H1 (cell line): Measurements from ENCODE around the gene CGN. TPM values are rescaled to one million over a fixed set of nuclear protein-coding genes. Genes with fewer than 3 reads are reported as not detected.

ENCODE experiments used
- CTCF ChIA-PET: fragments of 300-600 bp; sonication (Branson Sonifier 250); formaldehyde crosslinking; loops from one replicate; lab custom pipeline; 2021; ENCODE audit not compliant: partially characterized antibody; lab: Charles Lee
- POLR2A ChIA-PET: fragments of 300-600 bp; sonication (Branson Sonifier 250); formaldehyde crosslinking; loops from one replicate; lab custom pipeline; 2021; ENCODE audit warnings: inconsistent platforms; ENCODE audit not compliant: partially characterized antibody; lab: Charles Lee
- DNase-seq, 2 experiments: peaks; one replicate each; pipeline versions ENCODE4 v3.0.0 to v3.0.0-alpha.2; 2010 to 2022; ENCODE audit warnings: low spot score in 2 of 2, low read depth in 1 of 2, mixed read lengths in 1 of 2
- FAIRE-seq: peaks from 2 replicates; lab custom pipeline; 2011; peaks lifted over from hg19 to GRCh38; lab: Jason Lieb, UNC
- H2AFZ ChIP-seq: 2 replicates; pipeline ENCODE4 v1.8.1; 2012; ENCODE audit warnings: low read length, inconsistent platforms
- H2AK5ac ChIP-seq: 2 replicates; pipeline ENCODE4 v1.6.1; 2013; ENCODE audit warnings: low read depth, low read length
- H2BK120ac ChIP-seq: replicated peaks from 2 replicates; pipeline ENCODE3; 2013; ENCODE audit warnings: low read depth, low read length, inconsistent platforms
- H2BK12ac ChIP-seq: 2 replicates; pipeline ENCODE4 v1.6.1; 2013; ENCODE audit warnings: low read depth, low read length
- H2BK15ac ChIP-seq: 2 replicates; pipeline ENCODE4 v1.6.1; 2013; ENCODE audit warnings: low read length
- H2BK20ac ChIP-seq: 2 replicates; pipeline ENCODE4 v1.6.1; 2013; ENCODE audit warnings: low read length
- H2BK5ac ChIP-seq: 2 replicates; pipeline ENCODE4 v1.6.1; 2013; ENCODE audit warnings: low read depth, low read length
- H3K14ac ChIP-seq: 2 replicates; pipeline ENCODE4 v1.6.1; 2013; ENCODE audit warnings: inconsistent platforms; ENCODE audit not compliant: insufficient read length
- H3K18ac ChIP-seq: 2 replicates; pipeline ENCODE4 v1.6.1; 2013; ENCODE audit warnings: low read length; ENCODE audit errors: extremely low read depth
- H3K23ac ChIP-seq: 2 replicates; pipeline ENCODE4 v1.6.1; 2013; ENCODE audit warnings: inconsistent platforms; ENCODE audit not compliant: insufficient read length
- H3K23me2 ChIP-seq: 2 replicates; pipeline ENCODE4 v1.6.1; 2013; ENCODE audit warnings: low read depth, low read length
- H3K27ac ChIP-seq: 2 replicates; pipeline ENCODE4 v1.6.1; 2011; ENCODE audit warnings: low read depth, low read length, inconsistent platforms
- H3K27me3 ChIP-seq, 4 experiments: replicated peaks in 1 of 4; 1 replicate in 1 of 4; 2 replicates in 3 of 4; pipeline versions ENCODE4 v1.6.1 to v1.8.1; 2011 to 2013; ENCODE audit warnings: low read length in 3 of 4, mild to moderate bottlenecking in 3 of 4, inconsistent platforms in 2 of 4, mixed read lengths in 2 of 4, moderate library complexity in 1 of 4; ENCODE audit not compliant: control insufficient read depth in 3 of 4, insufficient read depth in 3 of 4; ENCODE audit errors: extremely low read depth in 1 of 4
- H3K36me3 ChIP-seq, 4 experiments: 2 replicates each; pipeline versions ENCODE4 v1.6.1 to v1.8.1; 2011 to 2013; ENCODE audit warnings: mild to moderate bottlenecking in 4 of 4, low read length in 3 of 4, moderate library complexity in 2 of 4, control low read depth in 1 of 4, inconsistent platforms in 1 of 4; ENCODE audit not compliant: insufficient read depth in 4 of 4, control insufficient read depth in 2 of 4
- H3K4ac ChIP-seq: replicated peaks from 2 replicates; pipeline ENCODE3; 2013; ENCODE audit warnings: low read length, low read depth, mixed read lengths, inconsistent platforms; ENCODE audit not compliant: insufficient read length
- H3K4me1 ChIP-seq, 4 experiments: replicated peaks in 1 of 4; 1 replicate in 1 of 4; 2 replicates in 3 of 4; pipeline versions ENCODE4 v1.6.1 to v1.8.1; 2011 to 2013; ENCODE audit warnings: low read length in 3 of 4, inconsistent platforms in 2 of 4, mixed read lengths in 1 of 4; ENCODE audit not compliant: insufficient read depth in 4 of 4, control insufficient read depth in 3 of 4
- H3K4me2 ChIP-seq, 2 experiments: 2 replicates each; pipeline versions ENCODE4 v1.6.1 to v1.8.1; 2011 to 2013; ENCODE audit warnings: low read depth in 2 of 2, low read length in 2 of 2, control low read depth in 1 of 2, inconsistent platforms in 1 of 2, mild to moderate bottlenecking in 1 of 2; ENCODE audit not compliant: insufficient read depth in 1 of 2
- H3K4me3 ChIP-seq, 4 experiments: fragments of 200-600, 300-600 bp in 1 of 4; sonication (generic), shearing (Covaris generic), sonication (Bioruptor Twin) in 1 of 4; 2 replicates each; pipeline versions ENCODE4 v1.5.1 to v1.8.1; 2011 to 2016; ENCODE audit warnings: low read length in 4 of 4, low read depth in 3 of 4, control low read depth in 2 of 4, inconsistent platforms in 2 of 4, mild to moderate bottlenecking in 2 of 4, mixed read lengths in 1 of 4, moderate library complexity in 1 of 4; ENCODE audit not compliant: insufficient read depth in 2 of 4; ENCODE audit errors: extremely low read depth in 1 of 4
- H3K56ac ChIP-seq: replicated peaks from 2 replicates; pipeline ENCODE3; 2013; ENCODE audit warnings: low read depth, mild to moderate bottlenecking, mixed read lengths, low read length, inconsistent platforms; ENCODE audit not compliant: insufficient read length
- H3K79me1 ChIP-seq: 2 replicates; pipeline ENCODE4 v1.6.1; 2013; ENCODE audit warnings: low read depth, low read length, control low read depth
- H3K79me2 ChIP-seq, 2 experiments: 2 replicates each; pipeline versions ENCODE4 v1.6.1 to v1.8.1; 2012 to 2013; ENCODE audit warnings: low read length in 2 of 2, mild to moderate bottlenecking in 2 of 2, inconsistent platforms in 1 of 2; ENCODE audit not compliant: insufficient read depth in 2 of 2, control insufficient read depth in 1 of 2
- H3K9ac ChIP-seq, 4 experiments: replicated peaks in 1 of 4; 1 replicate in 1 of 4; 2 replicates in 3 of 4; pipeline versions ENCODE4 v1.6.1 to v1.8.1; 2011 to 2013; ENCODE audit warnings: low read depth in 3 of 4, low read length in 3 of 4, control low read depth in 2 of 4, mild to moderate bottlenecking in 2 of 4, moderate library complexity in 2 of 4, inconsistent platforms in 1 of 4; ENCODE audit errors: extremely low read depth in 1 of 4
- H3K9me3 ChIP-seq, 2 experiments: 2 replicates each; pipeline versions ENCODE4 v1.6.1 to v1.8.1; 2012 to 2013; ENCODE audit warnings: mild to moderate bottlenecking in 2 of 2, moderate library complexity in 2 of 2, control low read depth in 1 of 2, inconsistent platforms in 1 of 2, low read depth in 1 of 2, low read length in 1 of 2, mixed read lengths in 1 of 2; ENCODE audit not compliant: insufficient read depth in 2 of 2
- H4K20me1 ChIP-seq, 2 experiments: replicated peaks in 1 of 2; 2 replicates each; pipeline versions ENCODE3 to v1.8.1; 2011 to 2013; ENCODE audit warnings: inconsistent platforms in 2 of 2, low read length in 2 of 2, mild to moderate bottlenecking in 1 of 2; ENCODE audit not compliant: insufficient read depth in 2 of 2, control insufficient read depth in 1 of 2
- H4K5ac ChIP-seq: 2 replicates; pipeline ENCODE4 v1.6.1; 2013; ENCODE audit warnings: low read length, low read depth, mixed read lengths, inconsistent platforms; ENCODE audit not compliant: insufficient read length
- H4K8ac ChIP-seq: 2 replicates; pipeline ENCODE4 v1.8.0; 2013; ENCODE audit warnings: mild to moderate bottlenecking, moderate library complexity, low read length, inconsistent platforms; ENCODE audit not compliant: insufficient read depth; ENCODE audit errors: extremely low read depth
- H4K91ac ChIP-seq: replicated peaks from 2 replicates; pipeline ENCODE3; 2013; ENCODE audit warnings: low read length, mixed read lengths, inconsistent platforms; ENCODE audit not compliant: insufficient read length
- ASH2L ChIP-seq: fragments of 200-600, 300-600 bp; sonication (generic); IDR thresholded peaks from one replicate; pipeline ENCODE4 v1.7.1; 2017; ENCODE audit warnings: low read length
- BRCA1 ChIP-seq: IDR thresholded peaks from 2 replicates; pipeline ENCODE4 v1.6.1; 2012; ENCODE audit warnings: low read depth, low read length, improper control_type of control experiment
- CBX5 ChIP-seq: fragments of 300-800, 300-1000 bp; sonication (generic); IDR thresholded peaks from 2 replicates; pipeline ENCODE4 v1.7.1; 2016; ENCODE audit warnings: antibody characterized with exemption, low read length, low read depth
- CBX8 ChIP-seq: fragments of 300-800, 300-1000 bp; sonication (generic); IDR thresholded peaks from 2 replicates; pipeline ENCODE4 v1.7.1; 2016; ENCODE audit warnings: low read depth, low read length, borderline replicate concordance
- CTBP2 ChIP-seq: IDR thresholded peaks from 2 replicates; pipeline ENCODE4 v1.7.0; 2011; ENCODE audit warnings: borderline replicate concordance, mild to moderate bottlenecking, moderate library complexity, mixed read lengths, low read length; ENCODE audit not compliant: insufficient read depth, insufficient read length
- HDAC2 ChIP-seq, 2 experiments: fragments of 300-600 bp in 1 of 2; sonication (generic) in 1 of 2; IDR thresholded peaks; 2 replicates each; pipeline ENCODE4 v1.6.1; 2011 to 2012; ENCODE audit warnings: low read depth in 2 of 2, low read length in 2 of 2, mild to moderate bottlenecking in 2 of 2, moderate library complexity in 2 of 2, borderline replicate concordance in 1 of 2, inconsistent platforms in 1 of 2
- JUN ChIP-seq: IDR thresholded peaks from 2 replicates; pipeline ENCODE4 v1.6.1; 2011; ENCODE audit warnings: low read depth, mild to moderate bottlenecking, improper control_type of control experiment, low read length
- JUND ChIP-seq: IDR thresholded peaks from 2 replicates; pipeline ENCODE4 v1.6.1; 2011; ENCODE audit warnings: mild to moderate bottlenecking, improper control_type of control experiment, low read length
- PHF8 ChIP-seq: fragments of 200-600 bp; sonication (generic); conservative IDR thresholded peaks from 2 replicates; pipeline ENCODE4 v1.7.1; 2012; ENCODE audit warnings: low read depth, mild to moderate bottlenecking, inconsistent platforms, low read length, moderate library complexity
- RXRA ChIP-seq: IDR thresholded peaks from 2 replicates; pipeline ENCODE4 v1.6.1; 2011; ENCODE audit warnings: low read depth, mild to moderate bottlenecking, low read length, moderate library complexity; ENCODE audit not compliant: insufficient read depth
- TEAD4 ChIP-seq: IDR thresholded peaks from 2 replicates; pipeline ENCODE4 v1.6.1; 2012; ENCODE audit warnings: low read depth, low read length, inconsistent platforms, mixed read lengths
- WGBS, 2 experiments: shearing (Covaris generic) in 1 of 2; methylation state at CpG; one replicate each; pipeline versions ENCODE4 v1.1.6 to v1.1.7; 2013 to 2015; ENCODE audit warnings: low lambda C conversion rate in 2 of 2, mixed read lengths in 2 of 2, inconsistent platforms in 1 of 2, low coverage in 1 of 2, missing lambda C conversion rate in 1 of 2; ENCODE audit not compliant: insufficient replicate concordance in 2 of 2, insufficient coverage in 1 of 2, insufficient read length in 1 of 2; ENCODE audit errors: extremely low coverage in 1 of 2, missing lambda C conversion rate in 1 of 2; 5-methylcytosine and 5-hydroxymethylcytosine counted together
- polyA plus RNA-seq, 7 experiments: library from polyadenylated mRNA; depleted of rRNA in 3 of 7; stranded (reverse) in 5 of 7; unstranded in 2 of 7; fragments of >200 nt in 5 of 7; fragments of 200-250 nt in 2 of 7; gene quantifications; 1 replicate in 5 of 7; 2 replicates in 1 of 7; 4 replicates in 1 of 7; pipeline versions ENCODE4 v1.2.1 to v1.2.3, GENCODE V29; 2011 to 2013; ENCODE audit warnings: missing spikeins in 2 of 7, mixed read lengths in 2 of 7
- total RNA-seq: library from RNA; stranded (reverse); fragmentation: NEBNext Ultra II Directional; extraction: Animal tissue kit (Norgen Biotek cat#: 25700); gene quantifications from 2 replicates; pipeline ENCODE4 v1.2.1, GENCODE V29; 2021

The CGN gene
- total and polyA plus RNA-seq, 2 of the 8 experiments (the other 6 are each of a cell fraction or from before 2014, with no cell fraction given) = 15.9 to 52.7 TPM

- DNase-seq = no peak
- Histone ChIP-seq H3K79me1 (no peaks in the 10 kb centered on the region; the same call in 1 of the 2 replicates), H3K4ac (no peak overlapping the region), H4K5ac (no peak overlapping the region), H3K27ac (peak overlapping the region; percentile 65), H2BK15ac (peak overlapping the region; percentile 84), H3K36me3 (no peaks in the 10 kb centered on the region), H3K27me3 (no peaks in the 10 kb centered on the region), H2AK5ac (peak overlapping the region; percentile 91), H4K20me1 (no peaks in the 10 kb centered on the region), H3K4me1 (peaks cover 5 to 14% (median 11%) of the 10 kb centered on the region in 4 experiments), H3K56ac (no peak overlapping the region), H2BK5ac (peak overlapping the region; percentile 92), H2BK120ac (no peak overlapping the region), H3K9ac (no peak overlapping the region; a peak in 2 of 7 replicates), H4K91ac (no peak overlapping the region), H3K9me3 (no peaks in the 10 kb centered on the region), H2BK12ac (peak overlapping the region; percentile 89), H2BK20ac (no peak overlapping the region), H3K23ac (no peak overlapping the region), H3K79me2 (peaks cover 0 to 40% of the 10 kb centered on the region in 2 experiments; a peak in 2 of 4 replicates), H3K4me2 (peak overlapping the region in 1 of 2 experiments; percentile 56; a peak in 2 of 4 replicates), H3K23me2 (no peaks in the 10 kb centered on the region), H3K18ac (0 out of 2 replicates have a peak overlapping the region, but pooled peaks have one; percentile 57), H3K4me3 (no peak overlapping the region), H2AFZ (no peak overlapping the region), H4K8ac (no peak overlapping the region), H3K14ac (no peak overlapping the region)
- CTCF ChIA-PET = interaction anchor here (1.6 kb wide), 1 partner anchor 191 kb away, joined by 4 read pairs; no protein-coding TSS in a partner anchor
- no peak for FAIRE-seq
- POLR2A ChIA-PET = interaction anchor here (1.4 to 4.0 kb wide), 2 partner anchors 7 to 37 kb away, joined by 3 to 46 read pairs; partner anchors contain the start of genes CGN and TUFT1
- WGBS, 2 experiments = 95% methylated on average over 3 of the region's 3 CpGs; no CpG with 5 or more reads in 1 of the 2 experiments
- TF ChIP-seq CBX5 = no peak
- TF ChIP-seq ASH2L = no peak
- no peak for TF ChIP-seq TEAD4
- TF ChIP-seq JUN = no peak
- no peak for TF ChIP-seq BRCA1
- no peak for TF ChIP-seq RXRA
- no peak for TF ChIP-seq CTBP2
- TF ChIP-seq JUND = no peak
- TF ChIP-seq PHF8 = no peak
- no peak for TF ChIP-seq CBX8
- no peak for TF ChIP-seq HDAC2 (IDR thresholded peaks at IDR 0.05; ENCODE audit: borderline replicate concordance in 1 of 2, low read depth in 2 of 2, low read length in 2 of 2)
Measured at GRCh38 chr1:151547900-151548230, 36.7 kb downstream of the CGN start.
